MM.1S (cell line): ENCODE measurements around the gene ARSG.

Source experiments
- DNase-seq: peaks from one replicate; pipeline ENCODE4 v3.0.0-alpha.2; 2015
- H2AFZ ChIP-seq: fragments of 300-600 bp; sonication (generic); 2 replicates; pipeline ENCODE4 v1.6.0; 2016; ENCODE audit warnings: antibody characterized with exemption, low read length
- H3F3A ChIP-seq: fragments of 300-600 bp; sonication (generic); 2 replicates; pipeline ENCODE4 v1.6.1; 2016; ENCODE audit warnings: mild to moderate bottlenecking, antibody characterized with exemption, low read length, moderate library complexity, mixed read lengths; ENCODE audit not compliant: insufficient read depth
- H3K27ac ChIP-seq: fragments of 300-600 bp; sonication (generic); 2 replicates; pipeline ENCODE4 v1.5.1; 2016; ENCODE audit warnings: mild to moderate bottlenecking, low read length
- H3K27me3 ChIP-seq: fragments of 300-600 bp; sonication (generic); replicated peaks from 2 replicates; pipeline ENCODE4 v1.6.0; 2016; ENCODE audit warnings: low read length; ENCODE audit not compliant: insufficient read depth
- H3K36me3 ChIP-seq: fragments of 300-600 bp; sonication (generic); replicated peaks from 2 replicates; pipeline ENCODE4 v1.6.1; 2016; ENCODE audit warnings: mild to moderate bottlenecking, low read length, mixed read lengths; ENCODE audit not compliant: insufficient read depth
- H3K4me1 ChIP-seq: fragments of 300-600 bp; sonication (generic); 2 replicates; pipeline ENCODE4 v1.6.1; 2016; ENCODE audit warnings: low read length, mixed read lengths
- H3K4me2 ChIP-seq: fragments of 300-600 bp; sonication (generic); 2 replicates; pipeline ENCODE4 v1.6.0; 2016; ENCODE audit warnings: low read depth, low read length
- H3K4me3 ChIP-seq: fragments of 300-600 bp; sonication (generic); 2 replicates; pipeline ENCODE4 v1.5.1; 2016; ENCODE audit warnings: low read length, mixed read lengths
- H3K79me2 ChIP-seq: fragments of 300-600 bp; sonication (generic); 2 replicates; pipeline ENCODE4 v1.6.1; 2016; ENCODE audit warnings: mixed run types, low read length, mixed read lengths
- H3K9ac ChIP-seq: fragments of 300-600 bp; sonication (generic); 2 replicates; pipeline ENCODE4 v1.6.1; 2016; ENCODE audit warnings: low read length, mixed read lengths
- H3K9me2 ChIP-seq: fragments of 300-600 bp; sonication (generic); replicated peaks from 2 replicates; pipeline ENCODE4 v1.6.1; 2016; ENCODE audit warnings: mild to moderate bottlenecking, low read length, mixed read lengths; ENCODE audit not compliant: insufficient read depth
- H3K9me3 ChIP-seq: fragments of 300-600 bp; sonication (generic); replicated peaks from 2 replicates; pipeline ENCODE4 v1.6.1; 2016; ENCODE audit warnings: mild to moderate bottlenecking, low read length, mixed read lengths; ENCODE audit not compliant: insufficient read depth
- H4K20me1 ChIP-seq: fragments of 300-600 bp; sonication (generic); 2 replicates; pipeline ENCODE4 v1.6.1; 2016; ENCODE audit warnings: mild to moderate bottlenecking, low read length, moderate library complexity, mixed read lengths; ENCODE audit not compliant: insufficient read depth
- EZH2 ChIP-seq: fragments of 300-600 bp; sonication (generic); optimal IDR thresholded peaks from 2 replicates; pipeline ENCODE3; 2017; ENCODE audit warnings: low read depth, mild to moderate bottlenecking, antibody characterized with exemption, low read length, mixed read lengths
- EZH2phosphoT487 ChIP-seq: fragments of 300-600 bp; sonication (generic); IDR thresholded peaks from 2 replicates; pipeline ENCODE4 v1.6.1; 2018; ENCODE audit warnings: antibody characterized with exemption, low read length
- TF ChIP-seq, protein P1 (sequence below): fragments of 300-600 bp; sonication (generic); IDR thresholded peaks from 2 replicates; pipeline ENCODE4 v1.5.1; 2016; ENCODE audit warnings: antibody characterized with exemption, low read length, mixed read lengths

Gene ARSG

DNA sequence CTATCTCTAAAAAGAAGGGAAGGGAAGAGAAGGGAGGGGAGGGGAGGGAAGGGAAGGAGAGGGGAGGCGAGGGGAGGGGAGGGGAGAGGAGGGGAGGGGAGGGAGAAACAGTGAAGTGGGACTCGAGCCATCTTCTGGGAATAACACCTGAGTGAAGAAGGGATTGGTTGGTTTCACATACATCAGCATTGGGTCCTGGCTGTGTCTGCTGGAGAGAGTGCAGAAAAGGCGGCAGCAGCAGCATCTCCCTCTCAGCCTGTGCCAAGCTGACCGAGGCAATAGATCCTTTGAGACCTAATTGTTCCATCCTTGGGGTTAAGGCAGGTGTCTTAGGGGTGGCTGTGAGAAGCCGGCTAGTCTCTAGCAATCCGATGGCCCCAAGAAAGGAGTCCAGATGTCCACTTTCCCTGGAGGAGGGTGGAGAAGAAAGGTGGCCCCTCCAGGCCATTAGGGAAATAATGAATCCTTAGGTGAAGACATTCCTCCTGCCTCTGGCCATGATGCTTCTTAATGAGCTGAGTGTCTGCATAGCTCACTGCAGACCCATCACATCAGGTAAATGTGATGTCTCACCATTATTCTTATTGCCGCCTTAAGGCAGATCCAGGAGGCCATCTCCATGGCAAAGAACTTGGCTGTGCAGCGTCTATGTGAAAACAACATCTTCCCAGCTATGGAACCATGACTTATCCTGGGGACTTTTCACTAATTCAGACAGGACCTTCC lies 94.4 kb downstream of the ARSG start:
- DNase-seq = no peak
- no peak overlapping the region for H3K9ac ChIP-seq
- H3K9me2 ChIP-seq = no peaks in the 10 kb centered on the region
- no peaks in the 10 kb centered on the region for H3K36me3 ChIP-seq
- no peaks in the 10 kb centered on the region for H3K9me3 ChIP-seq
- no peaks in the 10 kb centered on the region for H3K27me3 ChIP-seq
- no peak overlapping the region for H3K27ac ChIP-seq
- H3K4me2 ChIP-seq = no peak overlapping the region
- H3F3A ChIP-seq = no peaks in the 10 kb centered on the region
- H4K20me1 ChIP-seq = no peaks in the 10 kb centered on the region
- TF ChIP-seq EZH2phosphoT487 (no peak), EZH2 (no peak)
- TF ChIP-seq, protein P1, sequence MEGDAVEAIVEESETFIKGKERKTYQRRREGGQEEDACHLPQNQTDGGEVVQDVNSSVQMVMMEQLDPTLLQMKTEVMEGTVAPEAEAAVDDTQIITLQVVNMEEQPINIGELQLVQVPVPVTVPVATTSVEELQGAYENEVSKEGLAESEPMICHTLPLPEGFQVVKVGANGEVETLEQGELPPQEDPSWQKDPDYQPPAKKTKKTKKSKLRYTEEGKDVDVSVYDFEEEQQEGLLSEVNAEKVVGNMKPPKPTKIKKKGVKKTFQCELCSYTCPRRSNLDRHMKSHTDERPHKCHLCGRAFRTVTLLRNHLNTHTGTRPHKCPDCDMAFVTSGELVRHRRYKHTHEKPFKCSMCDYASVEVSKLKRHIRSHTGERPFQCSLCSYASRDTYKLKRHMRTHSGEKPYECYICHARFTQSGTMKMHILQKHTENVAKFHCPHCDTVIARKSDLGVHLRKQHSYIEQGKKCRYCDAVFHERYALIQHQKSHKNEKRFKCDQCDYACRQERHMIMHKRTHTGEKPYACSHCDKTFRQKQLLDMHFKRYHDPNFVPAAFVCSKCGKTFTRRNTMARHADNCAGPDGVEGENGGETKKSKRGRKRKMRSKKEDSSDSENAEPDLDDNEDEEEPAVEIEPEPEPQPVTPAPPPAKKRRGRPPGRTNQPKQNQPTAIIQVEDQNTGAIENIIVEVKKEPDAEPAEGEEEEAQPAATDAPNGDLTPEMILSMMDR = no peak
- H3K4me3 ChIP-seq = no peak overlapping the region
- no peak overlapping the region for H2AFZ ChIP-seq
- no peaks in the 10 kb centered on the region for H3K4me1 ChIP-seq
- no peaks in the 10 kb centered on the region for H3K79me2 ChIP-seq

DNA sequence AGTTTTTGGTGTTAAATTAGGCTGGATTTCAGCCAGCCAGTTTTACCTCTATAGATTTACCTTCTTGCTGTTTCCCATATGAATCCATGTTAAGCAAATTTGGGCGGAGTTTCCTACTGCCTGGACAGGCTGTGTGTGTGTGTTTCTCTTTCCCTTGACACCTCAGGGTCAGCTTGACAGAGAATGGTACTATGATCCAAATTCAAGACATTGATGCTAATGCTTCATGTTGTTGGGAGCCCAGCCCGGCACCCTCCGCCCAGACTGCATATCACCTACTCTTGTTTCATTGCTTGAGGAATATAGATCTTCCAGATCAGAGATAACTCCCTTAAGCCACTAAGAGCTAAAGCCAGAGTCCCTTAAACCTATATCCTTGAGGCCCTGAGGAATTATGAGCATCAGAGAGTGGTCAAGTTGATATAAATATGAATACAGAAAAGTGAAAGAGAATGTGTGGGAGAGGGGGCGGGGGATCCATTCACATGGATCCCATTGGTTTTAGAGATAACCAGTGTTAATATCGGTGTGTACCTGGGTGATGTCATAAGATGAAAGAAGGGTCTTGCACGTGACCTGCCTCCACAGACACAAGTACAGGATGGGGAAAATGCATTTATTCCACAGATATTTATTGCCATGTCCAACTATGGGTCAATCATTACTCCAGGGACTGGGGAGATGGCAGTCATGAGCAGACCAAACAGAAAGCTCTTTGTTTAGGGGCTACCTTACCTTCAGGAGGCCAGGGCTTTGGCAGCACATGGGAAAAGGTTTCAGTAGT lies 96.3 kb downstream of the ARSG start:
- H3K27ac ChIP-seq = no peak overlapping the region
- H2AFZ ChIP-seq = no peak overlapping the region
- no peaks in the 10 kb centered on the region for H3K79me2 ChIP-seq
- H3K4me1 ChIP-seq = no peaks in the 10 kb centered on the region
- TF ChIP-seq EZH2phosphoT487 = no peak
- no peak for TF ChIP-seq EZH2
- TF ChIP-seq, protein P1 = no peak
- no peak overlapping the region for H3K9ac ChIP-seq
- no peak overlapping the region for H3K4me2 ChIP-seq
- no peaks in the 10 kb centered on the region for H3K36me3 ChIP-seq
- no peaks in the 10 kb centered on the region for H3K9me3 ChIP-seq
- H3K9me2 ChIP-seq = no peaks in the 10 kb centered on the region
- no peak overlapping the region for H3K4me3 ChIP-seq
- no peaks in the 10 kb centered on the region for H3K27me3 ChIP-seq
- H3F3A ChIP-seq = no peaks in the 10 kb centered on the region
- no peaks in the 10 kb centered on the region for H4K20me1 ChIP-seq
- no peak for DNase-seq

DNA sequence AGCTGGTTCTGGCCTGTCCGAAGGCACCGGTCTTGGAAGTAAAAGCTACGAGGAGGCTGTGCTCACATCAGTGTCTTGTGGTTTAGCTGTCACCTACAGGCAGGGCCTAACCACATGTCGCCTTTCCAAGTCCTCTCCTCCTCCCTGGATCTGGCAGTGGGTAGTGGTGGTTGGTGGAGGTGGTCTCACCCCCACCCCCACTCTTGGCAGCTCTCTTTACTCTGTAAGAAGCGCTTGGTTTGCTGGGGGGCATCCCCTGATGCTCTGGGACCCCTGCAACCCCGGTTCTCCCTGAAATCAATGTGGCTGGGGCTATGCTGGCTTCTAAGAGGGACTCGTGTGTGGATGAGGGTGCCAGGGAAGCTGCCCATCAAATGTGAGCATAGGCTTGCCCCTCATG lies 97.7 kb downstream of the ARSG start:
- no peak for DNase-seq
- Histone ChIP-seq H3K9me3 (no peaks in the 10 kb centered on the region), H3K9ac (no peak overlapping the region), H3K27ac (no peak overlapping the region), H2AFZ (no peak overlapping the region), H4K20me1 (no peaks in the 10 kb centered on the region), H3F3A (no peaks in the 10 kb centered on the region), H3K9me2 (no peaks in the 10 kb centered on the region), H3K79me2 (no peaks in the 10 kb centered on the region), H3K27me3 (no peaks in the 10 kb centered on the region), H3K4me3 (no peak overlapping the region), H3K4me2 (no peak overlapping the region), H3K36me3 (no peaks in the 10 kb centered on the region), H3K4me1 (no peaks in the 10 kb centered on the region)
- TF ChIP-seq EZH2phosphoT487 (no peak), EZH2 (no peak)
- TF ChIP-seq, protein P1 = no peak
